Right lobe of liver (tissue), 6 donors: ENCODE measurements around the gene GLCE. TPM values are rescaled to one million over a fixed set of nuclear protein-coding genes. Genes with fewer than 3 reads are reported as not detected.

Experiments used
- ATAC-seq, 4 donors: fragments of 200-7000 bp; cut with Tn5 transposase; one replicate each; pipeline ENCODE4 v1.9.1; 2020; ENCODE audit warnings: mild to moderate bottlenecking in 4 of 4, moderate library complexity in 4 of 4
- DNase-seq, 3 donors: peaks; one replicate each; pipeline ENCODE4 v3.0.0-alpha.2; 2020
- H3K27ac ChIP-seq, 3 donors: fragments of 200-600 bp; one replicate each; pipeline ENCODE4 v1.8.0; 2022
- H3K27me3 ChIP-seq, 2 donors: fragments of 200-600 bp; one replicate each; pipeline ENCODE4 v1.8.0; 2022
- H3K36me3 ChIP-seq, 4 donors: fragments of 200-600 bp; sonication (generic) in 1 of 4; one replicate each; pipeline versions ENCODE4 v1.5.1 to v1.8.0; 2017 to 2022; ENCODE audit warnings: control low read depth in 1 of 4
- H3K4me1 ChIP-seq, 4 donors: fragments of 200-600 bp; sonication (generic) in 1 of 4; one replicate each; pipeline versions ENCODE4 v1.5.1 to v1.8.0; 2017 to 2022; ENCODE audit warnings: control low read depth in 1 of 4
- H3K4me3 ChIP-seq, 3 donors: fragments of 200-600 bp; one replicate each; pipeline ENCODE4 v1.8.0; 2022
- H3K9me3 ChIP-seq, 4 donors: fragments of 200-600 bp; sonication (generic) in 1 of 4; one replicate each; pipeline versions ENCODE4 v1.5.1 to v1.8.0; 2017 to 2022; ENCODE audit warnings: control low read depth in 1 of 4
- CTCF ChIP-seq, 4 donors: fragments of 200-600 bp in 3 of 4; fragments of 450-650 bp in 1 of 4; IDR thresholded peaks; one replicate each; pipeline versions ENCODE4 v1.5.1 to v1.8.0; 2016 to 2022; ENCODE audit warnings: antibody characterized with exemption in 4 of 4, mild to moderate bottlenecking in 2 of 4
- POLR2A ChIP-seq: fragments of 450-650 bp; IDR thresholded peaks from one replicate; pipeline ENCODE4 v1.6.1; 2017; ENCODE audit warnings: antibody characterized with exemption, mild to moderate bottlenecking
- WGBS: methylation state at CpG from one replicate; pipeline ENCODE4 v1.1.6; 2018; ENCODE audit warnings: low coverage, low lambda C conversion rate; ENCODE audit not compliant: insufficient coverage; ENCODE audit errors: missing lambda C conversion rate; 5-methylcytosine and 5-hydroxymethylcytosine counted together
- intact Hi-C, 2 donors: fragments of 100-400 bp; cut with DNase I; formaldehyde crosslinking; loops; one replicate each; pipeline versions ENCODE4 v1.11.2 to v1.14.1; 2022
- total RNA-seq, 6 experiments: library from RNA; depleted of rRNA in 2 of 6; stranded (reverse); fragments of >200 nt in 2 of 6; fragmentation: NEBNext Ultra II Directional in 3 of 6; extraction: Animal tissue kit (Norgen Biotek cat#: 25700) in 3 of 6; gene quantifications; one replicate each; pipeline versions ENCODE4 v1.1.0 to v1.2.4, GENCODE V29; 2016 to 2023
- donor health status: DM: no; HTN: yes; CAD: no.
- donor health status: DM: no; HTN: no; CAD: no.
- donor health status: DM: no; HTN: no; CAD: no.
- donor health status: DM: no; HTN: yes; CAD: no.
- donor health status: DM: no; HTN: yes; CAD: no.

The GLCE gene
- total RNA-seq, 6 experiments from 2014 or later, result 8.1 to 23.5 (median 15.4) TPM

- DNase-seq, result no peak
- H3K4me1 ChIP-seq, result no peaks in the 10 kb centered on the region
- intact Hi-C loops, result no loop called here
- no peak overlapping the region for H3K4me3 ChIP-seq
- H3K27ac ChIP-seq, result no peak overlapping the region
- ATAC-seq, result no peak
- TF ChIP-seq CTCF (IDR thresholded peaks at IDR 0.05) (no peak), POLR2A (no peak)
- WGBS, result 66% methylated on average over 7 of the region's 8 CpGs
- no peaks in the 10 kb centered on the region for H3K9me3 ChIP-seq
- H3K27me3 ChIP-seq, result no peaks in the 10 kb centered on the region
- no peaks in the 10 kb centered on the region for H3K36me3 ChIP-seq
These were observed 155.9 kb downstream of the GLCE start for GRCh38 chr15:69316291-69316690.

DNA sequence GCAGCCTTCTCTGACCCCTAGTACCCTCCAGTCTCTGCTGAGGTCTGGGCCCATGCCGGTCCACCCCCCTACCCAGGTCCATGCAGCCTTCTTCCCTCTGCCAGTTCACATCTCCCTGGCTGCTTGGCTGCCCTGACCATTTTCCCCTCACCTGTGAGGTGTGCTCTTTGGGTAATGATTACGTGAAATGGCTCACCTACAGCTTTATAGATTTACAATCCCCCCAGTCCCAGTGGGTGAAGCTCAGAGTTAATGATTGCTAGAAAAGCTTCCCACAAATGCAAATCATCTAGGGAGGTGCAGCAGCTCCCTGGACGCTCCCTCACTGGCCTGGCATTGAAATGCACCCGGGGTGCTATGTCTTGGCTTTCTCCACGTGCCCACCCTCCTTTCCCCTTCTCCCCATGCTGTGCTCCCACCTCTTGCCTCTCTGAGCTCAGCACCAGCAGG lies 157.0 kb downstream of the GLCE start:
- Histone ChIP-seq H3K9me3 (no peaks in the 10 kb centered on the region), H3K36me3 (no peaks in the 10 kb centered on the region), H3K27ac (no peak overlapping the region), H3K4me1 (no peaks in the 10 kb centered on the region), H3K4me3 (no peak overlapping the region), H3K27me3 (no peaks in the 10 kb centered on the region)
- WGBS, result 33% methylated on average over 2 of the region's 5 CpGs
- DNase-seq, result no peak
- TF ChIP-seq POLR2A, result no peak
- no peak for TF ChIP-seq CTCF (IDR thresholded peaks at IDR 0.05)
- intact Hi-C loops, result no loop called here
- ATAC-seq, result peak in 2 of 4 donors; percentile 16 to 30

DNA sequence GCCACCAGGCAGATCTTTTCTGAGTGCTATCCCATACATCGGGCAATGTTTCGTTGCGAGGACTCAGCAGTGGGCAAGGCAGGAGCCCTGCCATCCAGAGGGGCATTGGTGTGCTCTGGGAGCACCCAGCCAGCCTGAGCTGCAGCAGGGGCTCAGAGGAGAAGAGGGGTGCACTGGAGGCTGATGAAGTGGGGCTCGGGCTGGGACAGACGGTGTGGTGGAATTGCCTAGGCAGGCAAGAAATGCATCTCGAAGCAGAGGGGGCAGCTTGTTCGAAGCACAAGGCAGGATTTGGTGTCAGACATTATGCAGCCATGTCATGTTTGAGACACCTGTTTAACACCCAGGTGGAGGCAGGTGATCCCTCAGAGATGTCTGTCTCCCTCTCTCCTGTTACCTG lies 157.6 kb downstream of the GLCE start:
- H3K4me3 ChIP-seq, result no peak overlapping the region
- no peaks in the 10 kb centered on the region for H3K36me3 ChIP-seq
- no peaks in the 10 kb centered on the region for H3K27me3 ChIP-seq
- H3K27ac ChIP-seq, result no peak overlapping the region
- no peaks in the 10 kb centered on the region for H3K4me1 ChIP-seq
- WGBS, result 80% methylated on average over 1 of the region's 7 CpGs
- DNase-seq, result no peak
- intact Hi-C loops, result no loop called here
- TF ChIP-seq POLR2A, result no peak
- H3K9me3 ChIP-seq, result no peaks in the 10 kb centered on the region
- ATAC-seq, result no peak

DNA sequence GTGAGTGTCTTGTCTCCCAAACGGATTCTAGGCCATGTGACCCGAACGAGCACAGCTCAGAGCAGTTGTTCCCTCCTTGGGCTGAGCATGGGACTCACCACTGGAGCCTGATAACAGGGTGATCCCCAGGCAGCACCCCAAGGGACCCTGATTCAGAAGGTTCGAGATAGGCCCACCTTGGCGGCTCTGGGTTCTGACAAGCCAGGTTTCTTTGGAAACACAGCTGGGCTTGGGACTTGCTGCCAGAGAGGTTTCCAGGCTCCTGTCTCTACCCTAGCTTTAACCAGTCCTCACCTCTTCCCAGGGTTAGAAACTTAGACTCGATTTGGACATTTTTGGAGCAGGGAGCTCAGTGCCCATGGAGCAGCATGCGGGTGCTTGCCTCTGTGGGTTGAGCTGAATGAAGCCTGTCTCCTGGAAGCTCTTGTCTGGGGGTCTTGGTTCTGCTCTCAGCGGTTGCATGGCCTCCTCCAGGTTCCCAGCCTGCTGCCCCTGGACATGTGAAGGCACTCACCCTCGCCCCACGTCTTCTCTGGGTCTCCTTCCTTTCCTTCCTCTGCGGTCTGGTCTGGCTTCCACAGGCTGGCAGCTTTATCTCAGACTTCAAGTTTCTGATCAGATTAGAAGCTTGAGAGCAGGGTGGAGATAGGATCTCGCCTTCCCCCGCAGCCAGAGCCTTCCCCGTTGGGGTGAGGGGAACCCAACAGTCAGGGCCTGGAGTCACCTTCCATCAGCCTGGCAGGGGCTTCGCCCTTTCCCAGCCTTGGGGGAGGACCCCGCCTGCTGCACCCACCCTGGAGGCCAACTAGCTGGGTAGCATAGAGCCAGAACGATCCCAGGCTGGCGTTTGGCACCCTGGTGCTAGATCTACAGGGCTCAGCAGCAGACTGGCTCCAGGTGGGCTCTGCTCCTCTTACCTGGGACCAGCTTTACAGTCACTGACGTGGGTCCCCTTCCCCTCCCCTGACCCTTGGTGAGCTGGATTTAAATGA lies 159.2 kb downstream of the GLCE start:
- ATAC-seq (no peak), DNase-seq (no peak)
- no peaks in the 10 kb centered on the region for H3K27me3 ChIP-seq
- H3K36me3 ChIP-seq, result no peaks in the 10 kb centered on the region
- WGBS, result 52% methylated on average over 5 of the region's 19 CpGs
- no peak for TF ChIP-seq POLR2A
- no peak for TF ChIP-seq CTCF (IDR thresholded peaks at IDR 0.05)
- H3K4me1 ChIP-seq, result no peaks in the 10 kb centered on the region
- H3K27ac ChIP-seq, result no peak overlapping the region
- no peaks in the 10 kb centered on the region for H3K9me3 ChIP-seq
- no peak overlapping the region for H3K4me3 ChIP-seq
- intact Hi-C loops, result no loop called here

GRCh38 chr15:69320977-69321554 lies 160.6 kb downstream of the GLCE start:
- Histone ChIP-seq H3K9me3 (no peaks in the 10 kb centered on the region), H3K27ac (no peak overlapping the region), H3K36me3 (no peaks in the 10 kb centered on the region), H3K27me3 (no peaks in the 10 kb centered on the region), H3K4me1 (no peaks in the 10 kb centered on the region), H3K4me3 (no peak overlapping the region)
- TF ChIP-seq CTCF (IDR thresholded peaks at IDR 0.05) (no peak), POLR2A (no peak)
- ATAC-seq (no peak), DNase-seq (no peak)
- intact Hi-C loops, result no loop called here
- WGBS, result 47% methylated on average over 7 of the region's 7 CpGs
